Endothelial cell (in vitro differentiated cells): ENCODE results near the gene ADM. TPM values are rescaled to one million over a fixed set of nuclear protein-coding genes. Genes with fewer than 3 reads are reported as not detected.

Source experiments
- DNase-seq: peaks from one replicate; pipeline ENCODE4 v3.0.0; 2021; ENCODE audit warnings: low spot score
- H3K27ac Mint-ChIP-seq: one replicate; pipeline ENCODE4 v1.8.0; 2021; ENCODE audit warnings: mixed read lengths, inconsistent platforms; ENCODE audit not compliant: unreplicated experiment
- H3K27me3 Mint-ChIP-seq: one replicate; pipeline ENCODE4 v1.8.0; 2021; ENCODE audit warnings: mild to moderate bottlenecking, moderate library complexity, mixed read lengths, inconsistent platforms; ENCODE audit not compliant: unreplicated experiment
- H3K36me3 Mint-ChIP-seq: one replicate; pipeline ENCODE4 v1.8.0; 2021; ENCODE audit warnings: mild to moderate bottlenecking, low read depth, mixed read lengths, inconsistent platforms; ENCODE audit not compliant: unreplicated experiment
- H3K4me1 Mint-ChIP-seq: one replicate; pipeline ENCODE4 v1.8.0; 2021; ENCODE audit warnings: mild to moderate bottlenecking, mixed read lengths, inconsistent platforms; ENCODE audit not compliant: unreplicated experiment
- H3K4me3 Mint-ChIP-seq: one replicate; pipeline ENCODE4 v1.8.0; 2021; ENCODE audit warnings: mild to moderate bottlenecking, mixed read lengths, inconsistent platforms; ENCODE audit not compliant: unreplicated experiment
- H3K9me3 Mint-ChIP-seq: one replicate; pipeline ENCODE4 v1.8.0; 2021; ENCODE audit warnings: mixed read lengths, inconsistent platforms; ENCODE audit not compliant: unreplicated experiment
- CTCF ChIP-seq: fragments of 200-600 bp; sonication (generic); IDR thresholded peaks from one replicate; pipeline ENCODE4 v1.5.0; 2021; ENCODE audit warnings: antibody characterized with exemption; ENCODE audit not compliant: unreplicated experiment
- long read RNA-seq: library from polyadenylated mRNA; unstranded; transcript quantifications from one replicate; pipeline ENCODE4 v2.0.0, GENCODE V29; 2020; ENCODE audit not compliant: unreplicated experiment
- total RNA-seq: library from RNA; stranded (reverse); fragmentation: NEBNext Ultra II Directional; extraction: Animal tissue kit (Norgen Biotek cat#: 25700); gene quantifications from one replicate; pipeline ENCODE4 v1.2.1, GENCODE V29; 2021; ENCODE audit not compliant: unreplicated experiment

The ADM gene, protein sequence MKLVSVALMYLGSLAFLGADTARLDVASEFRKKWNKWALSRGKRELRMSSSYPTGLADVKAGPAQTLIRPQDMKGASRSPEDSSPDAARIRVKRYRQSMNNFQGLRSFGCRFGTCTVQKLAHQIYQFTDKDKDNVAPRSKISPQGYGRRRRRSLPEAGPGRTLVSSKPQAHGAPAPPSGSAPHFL
- total RNA-seq = 78.3 TPM
- long read RNA-seq, transcript ADM-201 (4 exons, 1,885 nt) = major isoform, 97 of 112 reads
- long read RNA-seq, partial matches to known transcripts = 0 of 112 reads
- long read RNA-seq, other reads (novel, unspliced or antisense) = 5 of 112 reads

GRCh38 chr11:10304495-10305261 lies at the start of gene ADM:
Gene ADM (plus strand): TSS chr11:10305073. CDS start chr11:10305701, 628 bp downstream.
- DNase-seq = peak; percentile 95
- peak within 1 kb of the TSS; percentile 99 for H3K4me3 Mint-ChIP-seq
- TF ChIP-seq CTCF = peak; percentile 93
- peak within 1 kb of the TSS; percentile 86 for H3K27ac Mint-ChIP-seq
- no peaks in the 10 kb centered on the region for H3K9me3 Mint-ChIP-seq
- H3K36me3 Mint-ChIP-seq = peaks cover 19% of the 10 kb centered on the region
- H3K4me1 Mint-ChIP-seq = peaks cover 36% of the 10 kb centered on the region
- peaks cover 21% of the 10 kb centered on the region for H3K27me3 Mint-ChIP-seq

- H3K9me3 Mint-ChIP-seq = no peaks in the 10 kb centered on the region
Measured at GRCh38 chr11:10255388-10256125, 49.3 kb upstream of the ADM start.

DNA sequence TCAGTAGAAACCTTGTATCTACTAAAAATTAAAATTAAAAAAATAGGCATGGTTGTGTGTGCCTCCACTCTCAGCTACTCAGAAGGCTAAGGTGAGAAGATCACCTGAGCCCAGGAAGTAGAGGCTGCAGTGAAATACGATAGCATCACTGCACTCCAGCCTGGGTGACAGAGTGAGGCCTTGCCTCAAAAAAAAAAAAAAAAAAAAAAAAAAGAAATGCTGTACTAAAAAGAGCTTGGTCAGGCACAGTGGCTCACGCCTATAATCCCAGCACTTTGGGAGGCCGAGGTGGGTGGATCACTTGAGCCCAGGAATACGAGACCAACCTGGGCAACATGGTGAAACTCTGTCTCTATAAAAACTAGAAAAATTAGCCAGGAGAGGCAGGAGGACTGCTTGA lies 47.4 kb upstream of the ADM start:
- no peak overlapping the region for H3K27ac Mint-ChIP-seq
- no peak overlapping the region for H3K4me3 Mint-ChIP-seq
- H3K27me3 Mint-ChIP-seq = peaks cover 2% of the 10 kb centered on the region
- TF ChIP-seq CTCF = no peak
- no peak for DNase-seq
- H3K9me3 Mint-ChIP-seq = no peaks in the 10 kb centered on the region
- H3K36me3 Mint-ChIP-seq = no peaks in the 10 kb centered on the region
- peaks cover 9% of the 10 kb centered on the region for H3K4me1 Mint-ChIP-seq

More at GRCh38 chr11:10255388-10256125, 49.3 kb upstream of the ADM start:
- no peak for DNase-seq
- Mint-ChIP-seq H3K36me3 (no peaks in the 10 kb centered on the region), H3K4me3 (no peak overlapping the region), H3K4me1 (peaks cover 9% of the 10 kb centered on the region), H3K27me3 (no peaks in the 10 kb centered on the region), H3K27ac (peak overlapping the region; percentile 77)
- no peak for TF ChIP-seq CTCF

DNA sequence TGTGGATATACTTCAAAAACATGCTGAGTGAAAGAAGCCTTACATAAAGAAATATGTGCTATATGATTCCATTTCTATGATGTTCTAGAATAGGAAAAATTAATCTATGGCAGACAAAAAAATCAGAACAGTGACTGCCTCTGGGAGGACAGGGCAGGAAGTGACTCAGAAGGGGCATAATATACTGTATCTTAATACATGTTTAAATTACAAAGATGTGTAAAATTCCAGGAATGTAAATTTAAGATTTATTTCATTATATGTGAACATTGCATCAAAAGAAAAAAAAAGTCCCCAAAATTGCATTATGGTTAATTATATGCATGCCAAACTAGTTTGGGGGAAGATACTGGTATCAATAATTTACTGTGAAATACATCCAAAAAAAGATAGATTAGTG lies 43.1 kb upstream of the ADM start:
- no peak for DNase-seq
- no peak for TF ChIP-seq CTCF

More for the DNA sequence above, 43.1 kb upstream of the ADM start:
- no peak overlapping the region for H3K27ac Mint-ChIP-seq
- H3K9me3 Mint-ChIP-seq = no peaks in the 10 kb centered on the region
- H3K4me3 Mint-ChIP-seq = no peak overlapping the region
- H3K4me1 Mint-ChIP-seq = peaks cover 2% of the 10 kb centered on the region
- H3K27me3 Mint-ChIP-seq = peaks cover 5% of the 10 kb centered on the region
- H3K36me3 Mint-ChIP-seq = peaks cover 3% of the 10 kb centered on the region
